Stimulated activated CD4-positive, alpha-beta T cell treated with anti-CD3 and anti-CD28 coated beads, Interleukin-2, amount 100 ng/mL, for 24 hours (primary cell): Measurements from ENCODE around the gene SLC9B1.

Experiments used
- DNase-seq, 2 donors: peaks; one replicate each; pipeline ENCODE4 v3.0.0-alpha.2; 2020

Gene SLC9B1

GRCh38 chr4:103019308-103020124, at the start of gene SLC9B1:
SLC9B1 (minus strand) TSS chr4:103019705; CDS start chr4:102991711, 27,994 bp downstream.
- peak; percentile 95 to 96 for DNase-seq

- no peak for DNase-seq
These were observed 48.5 kb upstream of the SLC9B1 start for GRCh38 chr4:103067841-103068547.

GRCh38 chr4:103060453-103061148, 41.1 kb upstream of the SLC9B1 start:
- no peak for DNase-seq

DNA sequence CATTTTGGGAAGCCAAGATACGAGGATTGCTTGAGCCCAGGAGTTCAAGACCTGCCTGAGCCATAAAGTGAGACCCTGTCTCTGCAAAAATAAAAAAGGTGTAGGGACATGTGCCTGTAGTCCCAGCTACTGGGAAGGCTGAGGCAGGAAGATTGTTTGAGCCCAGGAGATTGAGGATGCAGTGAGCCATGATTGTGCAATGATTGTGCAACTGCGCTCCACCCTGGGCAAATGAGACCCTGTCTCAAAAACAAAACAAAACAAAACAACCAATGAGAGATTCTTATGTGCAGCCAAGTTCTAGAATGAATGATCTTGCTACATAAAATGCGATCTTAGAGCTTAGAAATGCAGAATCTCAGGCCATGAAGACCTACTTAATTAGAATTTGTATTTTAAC, 34.5 kb upstream of the SLC9B1 start:
- DNase-seq = no peak

GRCh38 chr4:103052779-103053178, 33.3 kb upstream of the SLC9B1 start:
- no peak for DNase-seq

GRCh38 chr4:103052145-103052544, 32.6 kb upstream of the SLC9B1 start:
- DNase-seq = no peak

DNA sequence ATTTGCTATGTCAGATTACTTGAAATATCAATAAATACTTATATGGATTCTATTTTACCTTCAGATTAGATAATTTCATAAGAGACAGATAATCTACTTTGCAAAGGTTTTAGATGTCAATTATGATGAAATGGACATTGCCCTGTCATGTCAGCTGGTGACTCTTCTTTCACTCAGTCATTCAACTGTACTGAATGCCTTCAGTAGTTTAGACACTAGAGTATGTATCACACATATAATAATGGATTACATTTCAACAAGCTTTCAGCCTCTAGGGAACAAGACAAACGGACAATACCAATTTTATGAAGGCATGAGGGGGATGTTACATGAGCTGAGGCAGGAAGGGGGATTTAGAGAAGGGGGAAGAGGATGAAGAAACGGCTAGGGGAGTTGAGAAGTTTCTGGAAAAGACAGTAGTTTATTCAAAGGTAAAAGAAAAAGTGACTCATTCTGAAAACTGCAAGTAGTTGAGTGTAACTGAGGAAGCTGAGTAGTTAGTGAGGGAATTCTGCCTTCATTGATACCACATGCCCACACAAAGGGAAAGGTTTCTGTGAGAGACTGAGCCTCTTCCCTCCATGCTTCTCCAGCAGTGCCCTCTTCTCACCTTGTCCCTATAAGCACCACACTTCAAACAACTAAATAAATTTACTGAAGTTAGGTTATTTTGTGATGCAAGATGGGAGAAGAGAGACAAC, 31.4 kb upstream of the SLC9B1 start:
- DNase-seq = no peak

GRCh38 chr4:103046416-103047290, 27.1 kb upstream of the SLC9B1 start:
- peak; percentile 10 to 34 for DNase-seq

GRCh38 chr4:103044183-103044582, 24.7 kb upstream of the SLC9B1 start:
- no peak for DNase-seq

DNA sequence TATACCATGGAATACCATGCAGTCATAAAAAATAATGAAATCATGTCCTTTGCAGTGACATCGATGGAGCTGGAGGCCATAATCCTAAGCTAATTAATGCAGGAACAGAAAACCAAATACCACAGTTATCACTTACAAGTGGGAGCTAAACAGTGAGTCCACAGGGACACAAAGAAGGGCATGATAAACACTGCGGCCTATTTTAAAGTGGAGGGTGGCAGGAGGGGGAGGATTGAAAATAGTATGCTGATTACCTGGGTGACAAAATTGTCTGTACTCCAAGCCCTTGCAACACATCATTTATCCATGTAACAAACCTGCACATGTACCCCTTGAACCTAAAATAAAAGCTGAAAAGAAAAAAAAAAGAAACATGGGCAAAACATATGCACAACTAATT, 16.7 kb upstream of the SLC9B1 start:
- DNase-seq = no peak

- no peak for DNase-seq
These were observed 13.1 kb upstream of the SLC9B1 start for GRCh38 chr4:103032574-103032973.

DNA sequence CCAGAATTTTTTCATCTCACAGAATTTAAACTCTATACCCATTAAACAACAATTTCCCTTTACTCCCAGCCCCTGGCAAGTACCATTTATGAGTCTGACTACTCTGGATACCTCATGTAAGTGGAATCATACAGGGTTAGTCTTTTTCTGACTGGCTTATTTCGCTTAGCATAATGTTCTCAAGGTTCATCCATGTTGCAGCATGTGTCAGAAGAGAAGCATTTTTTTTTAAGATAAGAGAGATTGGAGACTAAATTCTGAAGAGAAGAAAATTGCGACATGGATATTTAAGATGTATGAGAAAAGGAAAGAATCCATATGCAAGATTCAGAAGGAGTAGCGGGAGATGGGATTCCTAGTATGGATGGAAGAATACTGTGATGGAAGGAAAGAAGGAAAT, 11.3 kb upstream of the SLC9B1 start:
- no peak for DNase-seq

GRCh38 chr4:103029300-103029699, 9.8 kb upstream of the SLC9B1 start:
- DNase-seq = no peak

DNA sequence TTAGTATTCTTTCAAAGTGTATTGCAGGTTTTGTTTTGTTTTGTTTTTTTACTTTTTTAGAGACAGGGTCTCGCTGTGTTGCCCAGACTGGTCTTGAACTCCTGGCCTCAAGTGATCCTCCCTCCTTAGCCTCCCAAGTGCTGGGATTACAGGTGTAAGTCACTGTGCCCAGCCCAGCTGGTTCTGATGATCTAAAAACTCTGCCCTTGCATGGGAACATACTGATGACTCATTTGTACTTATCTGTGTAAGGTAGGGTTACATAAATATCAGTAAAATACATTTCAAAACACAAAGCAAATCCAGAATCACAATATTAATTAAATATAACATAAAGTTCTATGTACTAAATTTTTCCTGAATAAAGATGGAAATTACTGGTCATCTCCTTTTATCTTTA, 7.4 kb upstream of the SLC9B1 start:
- DNase-seq = no peak

DNA sequence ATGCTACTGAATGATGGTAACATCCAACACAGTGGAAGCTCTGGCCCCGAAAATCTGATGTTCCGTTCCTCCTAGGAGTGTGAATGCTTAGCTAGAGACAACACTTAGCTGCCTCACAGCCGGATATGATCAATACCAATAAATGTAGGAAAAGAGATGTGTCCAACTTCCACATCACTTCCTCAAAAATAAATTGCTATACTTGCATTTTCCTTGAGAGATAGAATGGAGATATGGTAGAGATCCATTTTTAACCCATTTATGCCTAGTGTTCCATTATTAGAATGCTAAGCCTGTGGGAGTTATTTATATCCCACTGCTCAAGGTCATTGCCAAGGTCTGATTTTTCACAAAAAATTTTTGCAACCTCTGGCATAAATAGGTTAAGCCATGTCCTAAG, 5.5 kb upstream of the SLC9B1 start:
- DNase-seq = no peak

DNA sequence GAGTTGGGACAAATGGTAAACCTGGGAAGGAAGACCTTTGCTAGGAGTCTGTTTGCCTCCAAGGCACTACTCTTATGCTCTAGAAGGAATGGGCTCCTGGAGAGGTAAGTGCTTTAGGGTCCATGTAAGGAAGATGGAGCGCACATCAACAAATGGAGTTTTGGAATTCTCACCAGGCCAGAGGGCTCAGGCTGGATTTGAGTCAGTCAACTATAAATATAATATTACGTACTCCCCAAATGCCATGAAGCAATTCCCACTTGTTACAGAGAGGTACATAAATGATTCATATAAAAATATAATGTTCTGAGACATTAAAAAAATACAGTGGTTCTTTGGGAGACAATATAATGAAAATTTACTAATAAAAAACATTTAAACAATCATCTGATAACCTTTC, 1.6 kb upstream of the SLC9B1 start:
- DNase-seq = no peak

DNA sequence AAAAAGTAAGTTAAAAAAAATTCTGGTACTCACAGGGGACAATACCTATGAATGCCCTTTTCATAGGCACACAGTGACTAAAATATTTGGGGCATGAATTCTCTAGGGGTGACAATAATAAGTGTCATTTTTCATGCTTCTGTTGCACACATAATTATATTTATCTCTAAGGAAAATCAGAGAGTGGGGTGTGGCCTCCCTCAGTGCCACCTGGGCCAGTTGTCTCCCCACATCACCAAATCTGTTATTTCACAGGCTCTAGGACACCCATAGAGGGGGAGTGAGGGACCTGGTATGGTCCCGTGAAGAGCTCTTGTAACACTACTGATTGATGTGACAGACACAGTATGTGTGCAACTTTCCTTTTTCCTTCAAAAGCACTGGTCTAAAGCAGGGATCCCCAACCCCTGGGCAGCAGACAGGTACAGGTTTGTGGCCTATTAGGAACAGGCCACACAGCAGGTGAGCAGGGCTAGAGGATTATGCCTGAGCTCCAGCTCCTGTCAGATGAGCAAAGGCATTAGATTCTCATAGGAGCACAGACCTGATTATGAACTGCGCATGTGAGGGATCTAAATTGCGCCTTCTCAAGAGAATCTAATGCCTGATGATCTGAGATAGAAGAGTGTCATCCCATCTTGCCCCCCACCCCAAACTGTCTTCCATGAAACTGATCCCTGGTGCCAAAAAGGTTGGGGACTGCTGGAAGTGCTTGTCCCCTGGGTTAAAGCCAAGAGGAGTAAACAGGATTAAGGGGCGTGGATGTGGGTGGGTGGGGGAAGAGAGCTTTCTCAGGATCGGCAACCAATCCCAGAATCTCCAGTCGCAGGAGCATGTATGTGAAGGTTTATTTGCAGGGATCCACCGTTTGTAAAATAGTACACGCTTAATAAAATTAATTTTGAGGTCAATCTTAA, 856 bp downstream of the SLC9B1 start:
- DNase-seq = peak in 1 of 2 donors; percentile 20

DNA sequence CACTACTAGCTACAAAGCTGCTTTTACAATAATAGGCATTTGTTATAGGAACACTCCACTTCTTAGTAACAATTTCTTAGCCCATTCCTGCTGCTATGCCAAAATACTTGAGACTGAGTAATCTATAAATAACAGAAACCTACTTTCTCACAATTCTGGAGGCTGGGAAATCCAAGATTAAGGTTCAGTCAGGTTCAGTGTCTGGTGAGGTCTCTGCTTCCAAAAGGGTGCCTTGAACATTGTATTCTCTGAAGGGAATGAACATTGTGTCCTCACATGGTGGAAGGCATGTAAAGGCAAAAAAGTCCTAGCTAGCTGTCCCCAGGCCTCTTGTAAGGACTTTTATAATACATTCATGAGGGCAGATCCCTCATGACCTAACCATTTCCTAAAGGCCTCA, 7.0 kb downstream of the SLC9B1 start:
- DNase-seq = no peak

- DNase-seq = no peak
These were observed 7.4 kb downstream of the SLC9B1 start for GRCh38 chr4:103012060-103012459.

- DNase-seq = no peak
These were observed 8.0 kb downstream of the SLC9B1 start for GRCh38 chr4:103011378-103012025.
